HG03520 (cell line): ENCODE results near the gene FAM53B.
A peak's percentile ranks its signal among the peaks of the same experiment; 100 is the strongest.
"Not testable (repeated sequence)": the region's sequence is repeated elsewhere in the genome, so short reads cannot be mapped to it uniquely, and the experiment has no call there.

Experiments used
- ATAC-seq: cut with Tn5 transposase; IDR thresholded peaks from one replicate; pipeline ENCODE4 v1.9.1; 2021; ENCODE audit warnings: mild to moderate bottlenecking, moderate library complexity; ENCODE audit not compliant: unreplicated experiment

Gene FAM53B, protein sequence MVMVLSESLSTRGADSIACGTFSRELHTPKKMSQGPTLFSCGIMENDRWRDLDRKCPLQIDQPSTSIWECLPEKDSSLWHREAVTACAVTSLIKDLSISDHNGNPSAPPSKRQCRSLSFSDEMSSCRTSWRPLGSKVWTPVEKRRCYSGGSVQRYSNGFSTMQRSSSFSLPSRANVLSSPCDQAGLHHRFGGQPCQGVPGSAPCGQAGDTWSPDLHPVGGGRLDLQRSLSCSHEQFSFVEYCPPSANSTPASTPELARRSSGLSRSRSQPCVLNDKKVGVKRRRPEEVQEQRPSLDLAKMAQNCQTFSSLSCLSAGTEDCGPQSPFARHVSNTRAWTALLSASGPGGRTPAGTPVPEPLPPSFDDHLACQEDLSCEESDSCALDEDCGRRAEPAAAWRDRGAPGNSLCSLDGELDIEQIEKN

DNA sequence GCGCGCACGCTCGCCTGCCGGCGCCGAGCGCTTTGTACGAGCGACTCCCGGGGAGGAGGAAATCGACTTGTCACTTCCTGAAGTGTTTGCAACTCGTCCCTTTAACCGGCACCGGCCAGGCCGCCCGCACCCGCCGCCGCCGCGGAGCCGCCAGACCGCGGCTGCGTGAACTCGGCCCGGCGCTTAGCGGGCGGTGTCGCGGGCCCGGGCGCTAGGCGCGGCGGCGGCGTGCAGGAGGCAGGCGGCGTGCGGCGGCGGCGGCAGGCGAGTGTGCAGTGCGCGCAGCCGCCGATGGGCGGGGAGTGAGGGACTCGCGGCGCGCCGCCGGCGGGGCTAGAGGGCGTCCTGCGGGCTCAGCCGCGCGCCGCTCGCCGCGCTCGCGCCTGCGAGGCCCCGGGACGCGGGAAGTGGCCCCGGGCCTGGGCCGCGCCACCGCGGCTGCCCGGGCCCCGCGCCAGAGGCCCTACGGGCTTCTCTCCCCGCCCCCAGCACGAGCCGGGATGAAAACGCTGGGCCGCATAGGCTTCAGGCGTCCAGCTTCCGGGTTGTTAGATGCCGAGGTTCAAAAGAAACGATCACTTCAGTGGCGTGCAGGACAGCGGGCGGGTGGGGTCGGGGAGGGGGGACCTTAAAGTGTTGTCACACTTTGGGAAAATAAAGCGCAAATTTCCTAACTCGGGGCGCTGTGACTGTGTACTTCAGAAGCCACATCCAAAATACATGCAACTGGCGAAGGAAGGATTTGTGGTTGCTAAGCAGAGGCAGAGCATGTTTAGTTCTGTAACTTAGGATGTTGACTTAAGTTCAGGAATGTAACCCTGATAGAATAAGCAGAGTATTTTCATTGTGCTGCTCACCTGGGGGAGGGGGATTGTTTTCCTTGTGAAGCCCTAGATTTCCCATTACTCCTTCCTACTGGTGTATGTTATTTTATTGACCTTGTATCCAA, at the start of gene FAM53B:
Gene FAM53B (minus strand): TSS at position 277 of the 949 bp plus-strand sequence. CDS start 37,665 bp downstream, outside the sequence.
- peak; percentile 71 for ATAC-seq

- ATAC-seq = no peak
Observed at GRCh38 chr10:124792998-124793352, 48.8 kb upstream of the FAM53B start.

DNA sequence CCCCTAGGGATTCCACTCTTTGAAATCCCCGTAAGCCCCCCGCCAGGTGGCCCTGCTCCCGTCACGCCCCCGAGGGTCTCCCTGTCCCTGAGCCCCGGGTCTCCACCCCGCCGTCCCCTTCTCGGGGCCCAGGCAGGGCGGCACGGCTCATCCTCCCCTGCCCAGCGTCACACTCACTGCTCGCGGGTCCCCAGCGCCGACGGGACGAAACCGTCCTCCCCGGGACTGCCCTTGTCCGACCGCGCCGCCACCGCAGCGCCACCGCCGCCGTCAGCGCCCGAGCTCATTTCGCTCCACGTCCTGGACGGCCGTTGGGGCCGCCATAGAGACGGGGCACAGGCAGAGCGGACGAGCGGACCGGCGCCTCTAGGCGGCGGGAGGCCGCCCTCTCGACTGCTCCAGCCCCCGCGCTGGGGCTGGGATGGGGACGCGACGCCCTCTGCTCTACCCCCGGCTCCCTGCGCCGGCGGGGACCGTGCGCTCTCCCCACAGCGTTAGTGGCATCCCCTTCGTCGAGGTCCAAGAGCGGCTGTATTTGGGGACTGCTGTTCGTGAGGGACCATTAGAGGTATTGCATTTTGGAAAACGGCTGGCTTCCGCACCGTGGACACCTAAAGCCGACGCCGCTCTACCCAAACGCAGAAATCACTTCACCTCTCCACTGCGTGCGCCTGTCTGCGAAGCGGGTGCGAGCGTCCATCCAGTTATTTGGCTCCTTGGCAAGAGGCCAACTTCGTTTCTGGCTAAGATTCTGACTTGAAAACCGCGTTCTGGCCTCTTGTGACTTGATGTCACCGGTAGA, 47.6 kb upstream of the FAM53B start, which contains the start of gene EEF1AKMT2:
Gene EEF1AKMT2 (minus strand): TSS at position 341 of the 802 bp plus-strand sequence. CDS start 54 bp downstream, at position 287.
- ATAC-seq = peak; percentile 84

DNA sequence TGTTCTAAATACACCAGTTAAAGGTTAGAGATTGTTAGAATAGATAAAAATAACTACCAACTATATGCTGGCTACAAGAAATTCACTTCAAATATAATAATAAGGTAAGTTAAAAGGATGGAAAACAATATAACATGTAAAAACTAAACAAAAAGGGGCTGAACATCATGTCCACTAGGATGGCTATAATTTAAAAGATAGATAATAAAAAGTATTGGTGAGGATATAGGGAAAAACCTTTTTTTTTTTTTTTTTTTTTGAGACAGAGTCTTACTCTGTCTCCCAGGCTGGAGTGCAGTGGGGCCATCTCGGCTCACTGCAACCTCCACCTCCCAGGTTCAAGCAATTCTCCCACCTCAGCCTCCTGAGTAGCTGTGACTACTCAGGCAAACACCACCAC, 38.7 kb upstream of the FAM53B start:
- ATAC-seq = not testable (repeated sequence)

DNA sequence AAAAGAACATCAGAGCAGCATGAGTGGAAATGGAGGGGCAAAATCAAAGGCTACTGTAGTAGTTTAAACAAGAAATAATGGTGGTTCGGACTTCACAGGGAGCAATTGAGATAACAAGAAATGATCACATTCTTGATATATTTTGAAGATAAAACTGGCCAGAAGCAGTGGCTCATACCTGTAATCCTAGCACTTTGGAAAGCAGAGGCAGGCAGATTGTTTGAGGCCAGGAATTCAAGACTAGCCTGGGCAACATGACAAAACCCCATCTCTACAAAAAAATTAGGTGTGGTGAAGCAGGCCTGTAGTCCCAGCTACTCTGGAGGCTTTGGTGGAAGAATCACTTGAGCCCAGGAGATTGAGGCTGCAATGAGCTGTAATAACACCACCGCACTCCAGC, 24.6 kb upstream of the FAM53B start:
- no peak for ATAC-seq

DNA sequence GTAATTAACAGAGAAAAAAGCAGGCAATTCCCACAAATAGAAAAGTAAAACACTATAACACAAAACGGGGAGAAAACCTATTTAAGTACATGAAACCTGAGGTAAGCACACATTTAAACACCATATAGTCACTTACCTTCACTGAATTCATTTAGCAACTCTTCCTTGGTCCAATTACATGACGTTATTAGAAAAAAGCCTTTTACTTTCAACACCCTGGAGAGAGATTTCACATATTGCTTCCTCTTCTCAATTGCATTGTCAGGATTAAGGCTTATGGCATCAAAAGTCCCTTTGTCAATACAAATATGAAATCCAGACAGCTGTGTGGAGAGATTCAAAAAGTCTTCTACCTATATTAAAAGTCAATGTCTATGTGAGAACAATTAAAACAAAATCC, 21.1 kb upstream of the FAM53B start:
- no peak for ATAC-seq

- no peak for ATAC-seq
Observed at GRCh38 chr10:124763267-124763666, 19.1 kb upstream of the FAM53B start.

DNA sequence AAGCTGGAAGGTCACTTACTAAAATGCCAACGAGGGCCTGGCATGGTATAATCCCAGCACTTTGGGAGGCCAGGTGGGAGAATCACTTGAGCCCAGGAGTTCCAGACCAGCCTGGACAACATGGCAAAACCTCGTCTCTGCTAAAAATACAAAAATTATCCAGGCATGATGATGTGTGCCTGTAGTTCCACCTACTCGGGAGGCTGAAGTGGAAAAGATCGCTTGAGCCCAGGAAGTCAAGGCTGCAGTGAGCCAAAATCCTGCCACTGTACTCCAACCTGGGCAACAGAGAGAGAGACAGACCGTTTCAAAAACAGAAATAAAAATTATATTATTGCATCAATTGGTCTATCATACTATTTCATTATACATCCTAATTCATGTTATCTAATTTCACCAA, 18.1 kb upstream of the FAM53B start:
- ATAC-seq = no peak

DNA sequence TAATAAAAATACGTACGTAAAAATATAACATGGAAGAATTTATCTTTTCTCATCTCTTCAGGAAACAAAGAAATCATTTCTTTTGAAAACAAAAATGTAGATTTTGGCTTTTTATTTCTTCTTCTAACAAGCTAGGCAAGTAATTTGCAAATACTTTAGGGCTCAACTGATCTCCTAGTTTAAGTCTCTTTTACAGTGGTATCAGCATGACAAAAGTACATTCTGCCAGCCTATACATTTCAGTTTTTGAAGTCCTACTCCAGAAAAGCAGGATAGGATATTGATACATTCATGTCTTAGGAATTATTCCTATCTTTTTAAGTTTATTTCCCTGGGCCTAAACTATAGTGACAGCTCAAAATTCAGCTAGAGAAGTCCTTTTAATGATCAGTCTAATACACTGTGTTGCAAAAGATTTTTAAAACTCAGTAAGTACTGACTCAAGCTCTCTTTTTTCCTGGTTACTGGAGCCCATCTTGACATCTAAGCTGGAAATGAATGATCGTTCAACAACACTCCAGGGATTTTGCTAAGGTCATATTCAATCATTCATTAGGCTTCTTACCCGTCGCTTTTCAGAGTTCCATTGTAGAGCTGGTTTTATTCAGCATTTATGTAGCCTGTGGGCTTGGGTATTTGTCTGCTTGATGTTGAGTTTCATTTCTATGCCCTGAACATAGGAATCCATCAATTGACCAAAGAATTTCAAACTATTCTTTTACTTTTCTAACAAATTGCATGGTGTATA, 12.2 kb upstream of the FAM53B start:
- ATAC-seq = no peak

DNA sequence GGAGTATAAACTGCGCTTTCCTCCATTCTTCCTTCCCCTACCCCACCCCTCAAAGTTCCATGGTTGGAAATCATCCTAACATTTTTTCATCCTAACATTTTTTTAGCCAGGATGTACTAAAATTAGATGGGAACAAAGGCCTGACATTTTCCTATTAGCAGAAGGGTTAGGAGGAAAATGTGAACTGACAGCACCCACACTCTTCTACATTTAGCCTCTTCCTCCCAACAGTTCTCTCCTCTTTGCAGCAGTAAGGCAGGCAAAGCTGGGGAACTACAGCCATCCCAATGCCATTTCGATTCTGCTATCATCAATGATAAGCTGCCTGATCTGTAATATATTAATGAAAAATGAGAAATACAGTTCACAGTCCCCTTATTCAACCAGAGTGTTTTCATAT, 11.4 kb upstream of the FAM53B start:
- ATAC-seq = no peak

GRCh38 chr10:124754227-124754626, 10.0 kb upstream of the FAM53B start:
- no peak for ATAC-seq

DNA sequence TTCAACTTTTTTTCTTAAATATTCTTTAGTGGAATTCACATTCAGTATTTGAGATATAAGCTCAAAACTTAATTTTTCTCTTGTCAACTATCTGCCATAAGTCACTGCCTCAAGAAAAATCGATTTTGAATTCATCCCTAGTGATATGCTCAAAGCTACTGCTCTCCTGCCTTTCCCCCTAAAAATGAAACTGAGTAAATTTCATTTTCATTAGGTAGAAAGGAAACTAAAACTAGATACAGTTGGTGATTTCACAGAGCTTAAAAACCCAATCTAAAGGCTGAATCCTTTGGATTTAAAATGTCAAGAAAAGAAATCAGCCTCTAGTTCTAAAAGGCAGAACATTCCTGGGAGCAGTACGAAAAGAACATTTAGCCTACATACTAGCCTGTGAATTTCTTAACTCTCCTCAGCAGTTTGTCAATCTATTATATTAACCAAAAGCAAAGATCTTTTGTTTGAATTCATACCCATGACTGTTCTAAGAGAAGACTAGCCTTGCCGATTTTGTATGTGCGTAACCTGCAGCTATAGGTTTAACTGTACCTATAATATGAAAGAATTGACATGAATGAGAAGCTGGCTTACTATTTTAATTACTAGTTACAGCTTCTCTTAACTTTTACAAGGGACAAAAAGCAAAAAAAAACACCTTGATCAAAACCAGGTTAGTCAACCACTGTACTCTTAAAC, 4.9 kb upstream of the FAM53B start:
- no peak for ATAC-seq

DNA sequence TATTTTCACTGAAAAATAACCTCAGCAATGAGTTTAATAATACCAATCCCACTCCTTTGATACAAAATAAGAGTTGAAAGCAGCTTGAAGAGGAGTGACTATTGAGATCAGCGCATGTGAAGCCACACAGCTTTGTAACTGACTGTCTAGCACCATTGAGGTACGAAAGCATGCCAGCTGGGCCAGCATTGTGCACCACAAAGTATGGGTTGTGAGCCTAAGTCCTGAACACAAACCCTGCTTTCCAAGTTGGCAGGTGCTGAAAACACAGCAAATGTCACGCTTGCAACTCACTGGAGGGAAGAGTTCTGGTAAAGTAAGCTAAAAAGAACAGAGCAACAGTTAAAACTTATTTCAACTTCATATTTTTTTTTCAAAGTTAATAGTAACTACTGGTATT, 4.0 kb upstream of the FAM53B start:
- no peak for ATAC-seq

DNA sequence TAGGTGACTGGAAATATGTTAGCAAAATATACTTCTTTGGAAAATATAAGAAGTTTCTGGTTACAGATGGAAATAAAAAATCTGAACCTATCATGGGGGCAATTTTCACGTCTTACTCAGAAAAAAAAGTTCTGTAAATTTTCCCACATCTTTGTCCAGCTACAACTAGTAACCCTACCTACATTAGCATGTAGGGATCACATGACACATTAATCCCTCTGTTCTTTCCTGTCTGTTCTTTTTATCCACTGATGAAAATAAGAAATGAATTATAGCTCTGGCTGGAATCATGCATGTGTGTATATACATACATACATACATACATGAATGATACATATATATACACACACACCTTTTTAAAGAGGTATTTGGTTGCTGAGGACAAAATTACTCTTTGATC, 3.6 kb upstream of the FAM53B start:
- ATAC-seq = no peak

DNA sequence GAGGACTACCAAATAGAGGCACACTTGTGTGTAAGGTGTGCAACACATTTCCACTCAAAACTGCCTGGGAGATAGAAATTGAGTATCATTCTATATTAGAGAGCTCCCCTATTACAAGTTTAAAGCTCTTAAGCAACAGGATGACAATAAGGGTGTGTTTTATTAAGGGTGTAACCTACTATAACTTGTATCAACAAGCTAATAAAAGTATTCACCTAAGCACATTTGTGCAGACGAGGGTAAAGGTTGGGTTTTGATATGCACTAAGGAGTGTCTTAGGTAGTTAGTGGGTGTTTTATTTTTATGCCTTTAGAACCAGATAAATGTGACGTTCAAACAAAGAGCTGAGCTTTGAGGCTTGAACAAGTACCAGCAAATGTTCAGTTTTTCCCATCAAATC, 2.8 kb upstream of the FAM53B start:
- ATAC-seq = no peak

DNA sequence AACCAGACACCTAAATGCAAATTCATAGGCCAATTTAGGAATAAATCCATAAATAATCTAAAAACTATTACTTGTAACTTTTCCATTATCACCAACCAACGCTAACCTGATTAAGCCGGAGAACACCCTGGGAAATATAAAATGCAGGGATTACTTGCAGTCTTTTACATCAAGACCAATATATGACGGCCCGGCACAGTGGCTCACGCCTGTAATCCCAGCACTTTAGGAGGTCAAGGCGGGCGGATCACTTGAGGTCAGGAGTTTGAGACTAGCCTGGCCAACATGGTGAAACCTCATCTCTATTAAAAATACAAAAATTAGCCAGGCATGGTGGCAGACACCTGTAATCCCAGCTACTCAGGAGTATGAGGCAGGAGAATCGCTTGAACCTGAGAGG, 2.3 kb upstream of the FAM53B start:
- ATAC-seq = not testable (repeated sequence)

DNA sequence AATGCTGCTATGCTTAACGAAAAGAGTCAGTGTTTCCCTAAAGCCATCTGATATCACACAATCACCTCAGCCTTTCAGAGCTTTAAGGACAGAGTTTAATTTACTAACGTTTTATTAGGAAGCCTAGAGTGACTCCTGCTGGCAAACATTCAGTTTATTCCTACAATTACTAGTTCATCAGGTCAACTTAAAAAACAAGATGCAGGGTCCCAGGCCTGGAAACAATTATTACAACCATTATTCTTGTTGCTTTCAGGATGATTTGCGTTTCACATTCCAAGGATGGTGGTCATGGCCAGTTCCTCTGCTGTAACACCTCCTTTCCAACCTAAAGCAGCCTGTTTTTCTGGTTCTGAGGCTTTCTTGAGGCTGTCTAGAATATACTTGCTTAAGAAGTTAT, 1.5 kb upstream of the FAM53B start:
- no peak for ATAC-seq

GRCh38 chr10:124745252-124745651, 1.1 kb upstream of the FAM53B start:
- no peak for ATAC-seq
